ENCODE data around the gene CRIP1.

CRIP1 gene

DNA sequence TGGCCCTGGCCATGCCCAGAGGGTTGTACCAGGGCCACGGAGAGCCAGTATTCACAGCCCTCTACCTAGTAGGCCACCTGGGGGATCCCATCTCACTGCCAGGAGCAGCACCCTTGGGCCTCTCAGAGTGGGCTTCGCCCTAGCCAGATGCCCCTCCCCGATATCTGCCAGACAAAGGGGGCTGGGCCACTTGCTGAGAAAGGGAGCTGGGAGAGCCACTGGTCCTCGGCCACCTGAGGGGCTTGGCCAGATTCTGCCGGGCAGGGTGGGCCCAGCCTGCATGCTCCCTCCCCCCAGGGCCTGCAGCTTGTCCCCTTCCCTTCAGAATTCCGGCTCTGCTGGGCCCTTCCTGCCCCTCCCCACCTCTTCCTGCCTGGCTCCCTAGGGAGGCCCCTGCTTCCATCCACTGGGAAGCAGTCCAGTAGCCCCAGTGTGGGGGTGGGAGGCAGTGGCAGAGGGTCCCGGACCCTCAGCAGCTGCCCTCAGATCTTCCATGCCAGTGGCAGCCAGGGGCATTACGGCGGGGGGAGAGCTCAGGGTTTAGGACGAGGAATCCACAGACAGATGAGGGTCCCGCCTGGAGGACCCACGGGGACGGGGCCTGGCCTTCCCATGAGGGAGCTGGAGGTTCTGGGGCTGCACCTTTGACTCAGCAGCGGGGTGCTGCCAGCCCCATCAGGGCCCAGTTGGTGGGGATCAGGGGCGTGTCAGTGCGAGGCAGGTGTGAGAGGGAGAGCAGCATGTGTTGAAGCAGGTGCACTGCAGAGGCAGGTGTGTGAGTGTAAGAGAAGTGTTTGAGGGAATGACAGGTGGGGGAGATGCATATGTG lies 9.6 kb upstream of the CRIP1 start:
- DNase-seq, result no peak
- in situ Hi-C loops (cut with HindIII; ENCODE audit: low pct_ligation_motif_present, low pct_unique_long_range_greater_than_20kb, low sequenced_read_pairs), result no loop called here

DNA sequence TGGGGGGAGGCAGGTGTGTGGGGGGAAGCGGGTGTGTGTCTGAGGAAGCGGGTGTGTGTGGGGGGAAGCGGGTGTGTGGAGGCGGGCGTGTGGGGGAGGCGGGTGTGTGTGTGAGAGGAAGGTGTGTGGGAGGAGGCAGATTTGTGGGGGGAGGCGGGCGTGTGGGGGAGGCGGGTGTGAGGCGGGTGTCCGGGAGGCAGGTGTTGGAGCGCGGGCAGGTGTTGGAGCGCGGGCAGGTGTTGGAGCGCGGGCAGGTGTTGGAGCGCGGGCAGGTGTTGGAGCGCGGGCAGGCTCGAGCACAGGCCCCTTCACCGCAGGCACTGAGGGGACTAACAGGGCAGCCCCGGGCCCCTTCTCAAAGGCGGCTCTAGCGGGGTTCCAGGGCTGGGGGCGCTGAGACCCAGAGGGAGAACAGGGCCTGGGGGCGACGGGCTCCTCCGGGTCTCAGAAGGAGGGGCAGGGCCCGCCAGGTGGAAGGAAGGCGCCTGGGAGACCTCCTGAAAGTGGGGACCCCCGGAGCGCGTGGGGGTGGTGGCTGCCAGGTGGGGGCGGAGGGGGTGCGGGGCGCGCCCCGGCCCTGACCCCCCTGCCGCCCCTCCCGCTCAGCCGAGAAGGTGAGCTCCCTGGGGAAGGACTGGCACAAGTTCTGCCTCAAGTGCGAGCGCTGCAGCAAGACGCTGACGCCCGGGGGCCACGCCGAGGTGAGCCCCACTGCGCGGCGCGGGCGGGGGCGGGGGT lies 8.9 kb upstream of the CRIP1 start:
- in situ Hi-C loops (cut with HindIII; ENCODE audit: low pct_ligation_motif_present, low pct_unique_long_range_greater_than_20kb, low sequenced_read_pairs), result no loop called here
- DNase-seq, result no peak

DNA sequence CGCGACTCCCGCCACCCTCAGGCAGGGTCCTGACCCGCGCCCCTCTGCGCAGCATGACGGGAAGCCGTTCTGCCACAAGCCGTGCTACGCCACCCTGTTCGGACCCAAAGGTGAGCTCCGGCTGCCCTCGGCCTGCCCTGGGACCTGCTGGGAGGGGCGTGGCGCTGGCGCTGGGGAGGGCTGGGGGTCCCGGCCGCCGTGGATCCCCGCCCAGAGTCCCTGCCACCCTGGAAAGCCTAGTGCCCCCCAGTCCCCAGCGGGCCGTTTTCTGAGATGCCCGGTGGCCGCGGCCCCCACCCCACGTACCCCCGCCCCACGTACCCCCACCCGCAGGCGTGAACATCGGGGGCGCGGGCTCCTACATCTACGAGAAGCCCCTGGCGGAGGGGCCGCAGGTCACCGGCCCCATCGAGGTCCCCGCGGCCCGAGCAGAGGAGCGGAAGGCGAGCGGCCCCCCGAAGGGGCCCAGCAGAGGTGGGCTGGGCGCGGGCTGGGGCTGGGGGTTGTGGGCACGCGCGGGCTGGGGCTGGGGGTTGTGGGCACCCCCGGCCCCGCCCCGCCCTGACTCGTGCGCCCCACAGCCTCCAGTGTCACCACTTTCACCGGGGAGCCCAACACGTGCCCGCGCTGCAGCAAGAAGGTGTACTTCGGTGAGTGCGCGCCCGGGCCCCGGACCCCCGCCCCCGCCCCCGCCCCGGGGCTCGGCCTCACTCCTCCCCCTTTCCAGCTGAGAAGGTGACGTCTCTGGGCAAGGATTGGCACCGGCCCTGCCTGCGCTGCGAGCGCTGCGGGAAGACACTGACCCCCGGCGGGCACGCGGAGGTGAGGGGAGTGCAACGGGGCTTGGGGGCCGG lies 8.1 kb upstream of the CRIP1 start:
- no peak for DNase-seq
- in situ Hi-C loops (cut with HindIII; ENCODE audit: low pct_ligation_motif_present, low pct_unique_long_range_greater_than_20kb, low sequenced_read_pairs), result no loop called here

DNA sequence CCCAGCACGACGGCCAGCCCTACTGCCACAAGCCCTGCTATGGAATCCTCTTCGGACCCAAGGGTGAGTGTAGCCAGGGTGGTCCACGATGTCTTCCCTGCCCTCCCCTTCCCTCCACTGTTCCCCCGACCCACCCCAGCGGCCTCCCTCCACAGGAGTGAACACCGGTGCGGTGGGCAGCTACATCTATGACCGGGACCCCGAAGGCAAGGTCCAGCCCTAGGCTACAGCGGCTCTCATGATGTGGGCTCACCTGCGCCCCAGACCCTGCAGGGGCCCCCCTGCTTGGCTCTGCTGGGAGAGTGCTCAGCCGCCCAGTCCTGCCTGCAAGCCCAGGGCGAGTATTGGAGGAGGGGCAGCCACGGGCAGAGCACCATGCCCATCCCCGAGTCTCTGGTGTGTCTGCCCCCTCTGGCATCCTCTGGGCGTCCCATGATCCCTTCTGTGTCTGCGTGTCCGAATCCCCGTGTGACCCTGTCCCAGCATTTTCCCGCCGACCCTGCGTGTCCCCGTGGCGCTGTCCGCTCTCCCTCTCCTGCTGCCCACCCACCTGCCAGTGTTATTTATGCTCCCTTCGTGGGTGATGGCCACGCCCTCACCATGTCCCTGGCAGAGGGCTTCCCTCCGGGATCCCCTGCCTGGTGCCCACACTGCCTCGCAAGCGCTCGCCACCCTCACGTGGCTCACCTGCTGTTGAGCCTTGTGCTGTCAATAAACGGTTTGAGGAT lies 7.1 kb upstream of the CRIP1 start:
- no peak for DNase-seq

DNA sequence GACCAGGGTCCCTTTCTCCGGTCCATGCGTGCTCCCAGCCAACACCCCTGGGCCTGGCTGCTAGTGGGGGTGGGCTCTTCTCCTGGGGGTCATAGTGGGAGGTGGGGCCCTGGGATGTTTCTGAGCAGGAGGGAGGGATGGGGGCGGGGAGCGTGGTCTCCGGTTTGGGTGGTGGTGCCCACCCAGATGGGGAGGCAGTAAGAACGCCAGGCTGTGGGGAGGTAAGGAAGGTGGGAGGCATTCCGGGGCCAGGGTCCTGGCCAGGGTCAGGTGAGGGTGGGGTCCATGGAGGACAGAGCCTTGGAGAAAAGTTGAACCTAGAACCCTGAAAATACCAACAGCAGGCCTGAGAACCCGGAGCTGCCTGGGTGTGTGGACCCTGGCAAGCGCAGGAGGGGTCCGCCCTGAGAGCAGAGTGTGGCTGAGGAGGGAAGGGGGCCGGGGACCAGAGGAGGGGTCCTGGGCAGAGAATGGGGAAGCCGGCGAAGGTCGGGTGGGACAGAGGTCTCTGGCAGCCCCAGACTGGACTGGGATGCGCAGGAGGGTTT lies 6.4 kb upstream of the CRIP1 start:
- no peak for DNase-seq
- in situ Hi-C loops (cut with HindIII; ENCODE audit: low pct_ligation_motif_present, low pct_unique_long_range_greater_than_20kb, low sequenced_read_pairs), result no loop called here

More for the DNA sequence above, 7.1 kb upstream of the CRIP1 start:
- in situ Hi-C loops (cut with HindIII; ENCODE audit: low pct_ligation_motif_present, low pct_unique_long_range_greater_than_20kb, low sequenced_read_pairs), result no loop called here

DNA sequence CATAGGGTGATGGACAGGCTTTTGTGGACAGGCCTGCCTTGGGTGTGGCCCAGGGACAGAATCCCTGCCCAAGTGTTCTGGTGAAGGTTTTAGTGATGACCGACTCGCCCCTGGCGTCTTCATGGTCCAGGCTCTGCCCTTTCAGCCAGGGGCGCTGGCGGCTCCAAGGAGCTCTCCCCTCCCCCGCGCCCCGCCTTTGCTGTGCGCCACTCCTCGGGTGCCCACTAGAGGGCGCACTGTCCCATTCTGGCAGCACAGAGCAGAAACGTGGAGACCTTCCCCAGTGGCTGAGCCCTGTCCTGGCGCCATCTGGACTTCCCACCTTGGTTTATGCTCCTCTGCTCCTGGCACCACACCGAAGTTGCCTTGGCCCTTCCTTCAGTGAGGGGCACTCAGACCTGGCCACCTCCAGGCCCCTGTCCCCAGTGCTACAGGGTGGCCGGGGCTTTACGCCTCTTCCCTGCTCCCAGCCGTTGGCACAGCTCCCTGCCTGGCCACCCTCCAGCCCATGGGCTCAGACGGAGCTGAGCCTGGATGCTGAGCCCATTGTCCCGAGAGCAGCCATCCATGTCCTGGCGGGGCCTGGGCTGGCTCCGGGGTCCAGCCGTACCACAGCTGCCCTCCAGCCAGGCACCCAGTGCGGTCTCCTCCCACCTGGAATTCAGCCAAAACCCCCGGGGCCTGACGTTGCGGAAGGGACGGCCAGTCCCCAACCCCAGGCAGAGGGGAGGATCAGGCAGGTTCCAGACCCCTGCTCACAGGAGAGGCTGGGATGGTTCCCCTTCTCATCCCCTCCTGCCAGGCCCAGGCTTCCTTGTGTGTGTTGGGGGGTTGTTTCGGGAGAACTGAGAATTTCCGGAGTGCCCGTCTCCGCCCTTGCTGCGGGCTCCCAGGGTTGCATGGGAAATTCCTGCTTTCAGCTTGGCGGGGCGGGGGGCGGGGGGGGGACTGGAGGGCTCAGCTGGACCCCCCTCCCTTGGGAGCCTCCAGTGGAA lies 5.6 kb upstream of the CRIP1 start:
- DNase-seq, result peak; percentile 82
- in situ Hi-C loops (cut with HindIII; ENCODE audit: low pct_ligation_motif_present, low pct_unique_long_range_greater_than_20kb, low sequenced_read_pairs), result no loop called here

DNA sequence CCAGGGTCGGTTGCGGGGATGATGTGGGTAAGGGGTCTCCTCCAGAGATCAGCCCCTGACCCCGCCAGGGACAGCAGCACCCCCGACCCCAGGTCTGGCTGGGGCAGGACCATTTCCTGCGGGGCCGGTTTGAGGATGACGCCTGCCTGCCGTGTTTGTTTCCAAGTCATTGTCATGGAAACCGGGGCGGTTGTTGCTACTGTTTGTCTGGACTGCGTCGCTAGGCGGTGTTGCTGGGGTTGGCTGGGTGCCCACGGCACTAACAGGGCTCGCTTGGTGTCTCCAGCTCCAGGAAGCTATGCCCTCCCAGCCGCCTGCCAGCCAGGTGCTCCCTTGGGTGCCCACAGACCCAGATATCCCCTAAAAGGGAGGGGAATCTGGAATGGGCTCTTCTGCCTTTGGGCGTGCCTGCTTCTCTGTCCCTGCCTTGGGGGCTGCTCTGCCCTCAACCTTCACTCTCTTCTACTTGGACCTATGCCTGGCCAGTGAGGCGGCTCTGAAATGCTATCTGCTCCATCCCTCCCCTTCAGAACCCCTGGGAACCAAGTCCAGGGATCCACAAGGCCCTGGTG lies 4.7 kb upstream of the CRIP1 start:
- DNase-seq, result peak; percentile 94
- in situ Hi-C loops (cut with HindIII; ENCODE audit: low pct_ligation_motif_present, low pct_unique_long_range_greater_than_20kb, low sequenced_read_pairs), result no loop called here

DNA sequence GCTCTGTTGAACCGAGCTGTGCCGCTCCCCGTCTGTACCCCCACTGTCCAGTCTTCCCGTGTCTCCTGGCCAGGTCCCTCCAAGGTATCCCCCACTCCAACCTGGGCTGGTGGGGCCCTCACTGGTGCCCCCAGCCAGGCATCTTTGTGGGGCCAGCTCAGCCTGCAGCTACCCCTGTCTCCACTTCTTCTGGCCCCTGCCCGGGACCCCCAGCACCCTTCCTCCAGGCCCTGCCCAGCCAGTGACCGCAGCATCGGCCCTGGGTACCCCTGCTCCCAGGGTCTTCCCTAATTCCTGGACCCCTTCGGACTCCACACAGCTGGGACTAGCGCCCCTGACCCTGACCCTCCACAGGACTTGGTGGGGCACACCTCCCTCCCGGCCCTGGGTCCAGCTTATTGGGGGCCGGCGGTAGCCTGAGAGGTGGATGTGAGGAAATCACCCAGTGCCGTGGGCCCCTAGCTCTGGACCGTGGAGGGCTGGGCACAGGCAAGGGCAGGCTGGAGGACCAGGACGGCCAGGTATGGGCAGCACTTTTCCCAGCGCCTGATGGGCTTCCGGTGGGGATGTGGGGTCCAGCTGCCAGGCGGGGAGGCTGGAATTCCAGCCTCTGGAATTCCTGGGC lies 4.1 kb upstream of the CRIP1 start:
- in situ Hi-C loops (cut with HindIII; ENCODE audit: low pct_ligation_motif_present, low pct_unique_long_range_greater_than_20kb, low sequenced_read_pairs), result no loop called here

DNA sequence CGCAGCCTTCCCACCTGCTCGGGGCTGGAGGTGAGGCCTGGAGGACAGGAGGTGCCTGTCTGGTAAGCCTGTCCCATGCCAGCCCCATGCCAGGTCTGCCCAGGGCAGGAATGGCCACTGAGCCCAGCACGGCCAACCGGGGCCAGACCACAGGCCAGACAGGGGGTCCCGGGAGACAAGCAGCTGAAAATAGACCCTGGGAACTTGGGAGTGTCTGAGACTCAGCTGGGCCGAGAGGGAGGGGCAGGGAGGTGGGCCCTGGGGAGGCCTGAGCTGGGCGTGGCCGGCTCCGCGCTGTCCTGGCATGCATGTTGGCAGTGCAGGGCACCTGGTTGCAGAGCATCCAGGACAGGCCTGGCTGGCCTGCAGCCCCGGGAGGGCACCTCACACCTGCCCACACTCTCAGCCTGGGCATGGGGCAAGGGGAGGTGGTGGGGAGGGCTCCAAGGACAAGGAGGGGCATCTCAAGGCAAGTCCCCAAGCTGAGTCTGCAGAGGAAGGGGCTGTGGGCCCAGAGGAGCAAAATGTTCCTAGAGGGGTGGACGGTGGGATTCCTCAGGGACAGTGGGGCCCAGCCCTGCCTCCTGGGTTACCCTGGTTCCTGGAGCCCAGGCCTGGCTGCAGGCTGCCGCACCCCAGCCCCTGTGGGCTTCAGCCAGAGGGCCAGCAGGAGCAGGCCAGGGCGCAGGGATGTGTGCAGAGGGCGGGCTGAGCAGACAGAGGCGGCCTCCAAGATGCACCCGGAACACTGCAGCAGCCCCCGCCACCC lies 3.2 kb upstream of the CRIP1 start:
- no peak for DNase-seq
- in situ Hi-C loops (cut with HindIII; ENCODE audit: low pct_ligation_motif_present, low pct_unique_long_range_greater_than_20kb, low sequenced_read_pairs), result no loop called here

More for the DNA sequence above, 4.1 kb upstream of the CRIP1 start:
- DNase-seq, result no peak

DNA sequence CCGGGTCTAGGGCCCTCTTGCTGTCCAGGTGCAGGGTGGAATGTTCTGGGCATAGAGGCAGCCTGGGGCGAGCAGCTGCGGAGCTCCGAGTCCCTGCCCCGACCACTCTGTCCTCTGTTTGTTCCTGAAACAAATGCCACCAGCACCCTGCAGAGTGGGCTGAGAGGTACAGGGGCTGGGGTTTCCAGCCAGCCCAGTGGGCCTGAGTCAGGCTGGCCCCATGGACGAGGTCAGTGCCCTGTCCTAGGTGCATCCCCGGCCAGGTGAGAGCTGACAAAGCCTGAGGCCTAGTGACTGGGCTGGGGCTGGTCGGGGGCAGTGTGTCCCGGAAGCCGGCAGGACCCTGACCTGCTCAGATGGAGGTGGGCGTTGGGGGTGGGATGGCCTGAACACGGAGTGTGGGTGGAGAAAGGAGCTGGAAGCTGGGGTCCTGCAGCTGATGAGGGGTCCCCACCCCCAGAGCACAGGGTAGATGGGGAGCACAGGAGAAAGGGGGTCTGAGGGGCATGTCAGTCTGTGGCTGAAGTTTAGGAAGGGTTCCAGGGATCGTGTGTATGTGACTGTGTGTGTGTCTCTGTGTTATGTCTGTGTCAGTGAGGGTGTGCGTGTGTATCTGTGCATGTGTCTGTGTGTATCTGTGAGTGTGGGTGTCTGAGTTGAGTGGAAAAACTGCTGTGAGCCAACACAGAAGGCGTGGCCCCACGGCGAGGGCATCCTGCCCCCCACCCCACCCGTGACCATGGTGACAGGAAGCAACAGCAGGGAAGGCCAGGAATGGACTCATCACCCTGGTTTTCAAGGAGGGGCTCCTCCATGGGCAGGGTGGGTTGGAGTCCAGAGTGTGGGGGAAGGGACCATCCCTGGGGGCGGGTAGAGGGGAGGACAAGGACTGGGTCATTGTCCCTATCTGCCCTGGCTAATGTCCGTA lies 2.4 kb upstream of the CRIP1 start:
- in situ Hi-C loops (cut with HindIII; ENCODE audit: low pct_ligation_motif_present, low pct_unique_long_range_greater_than_20kb, low sequenced_read_pairs), result no loop called here
- no peak for DNase-seq

DNA sequence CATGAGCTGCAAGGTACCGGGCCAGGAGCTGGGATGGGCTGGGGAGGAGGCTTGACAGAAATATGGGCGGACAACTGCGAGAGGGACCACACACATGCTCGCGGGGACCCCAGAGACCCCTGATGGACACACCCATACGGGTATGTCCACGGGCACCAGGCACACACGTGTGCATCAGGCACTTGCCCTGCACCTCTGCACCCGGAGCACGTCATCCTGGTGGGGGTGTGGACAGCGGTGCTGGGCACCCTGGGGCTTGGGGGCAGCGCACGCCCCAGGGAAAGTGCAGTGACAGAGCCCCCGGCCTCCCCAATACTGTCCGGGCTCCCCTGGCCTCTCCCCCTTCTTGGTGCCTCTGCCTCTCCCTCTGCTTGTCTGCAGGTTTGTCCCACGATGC lies 1.7 kb upstream of the CRIP1 start:
- no peak for DNase-seq
- in situ Hi-C loops (cut with HindIII; ENCODE audit: low pct_ligation_motif_present, low pct_unique_long_range_greater_than_20kb, low sequenced_read_pairs), result no loop called here

DNA sequence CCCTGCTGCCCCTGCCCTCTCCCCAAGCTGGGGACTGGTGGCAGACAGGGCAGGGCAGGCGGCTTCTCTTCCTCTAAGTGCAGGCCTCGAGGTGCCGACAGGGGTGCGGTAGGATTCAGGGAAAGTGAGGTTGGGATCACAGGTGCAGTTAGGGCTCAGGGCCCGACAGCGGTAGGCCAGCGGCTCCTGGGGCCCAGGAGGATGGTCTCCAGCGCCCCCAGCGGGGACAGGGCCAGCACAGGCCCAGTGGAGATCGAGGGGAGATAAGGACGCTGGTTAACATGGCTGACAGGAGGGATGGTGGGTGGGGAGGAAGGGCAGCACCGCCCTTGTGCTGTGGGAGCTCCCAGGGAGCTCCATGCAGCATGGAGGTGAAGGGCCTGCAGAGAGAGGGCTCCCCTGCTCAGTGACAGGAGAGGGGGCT lies 935 bp upstream of the CRIP1 start:
- in situ Hi-C loops (cut with HindIII; ENCODE audit: low pct_ligation_motif_present, low pct_unique_long_range_greater_than_20kb, low sequenced_read_pairs), result no loop called here
- DNase-seq, result no peak

DNA sequence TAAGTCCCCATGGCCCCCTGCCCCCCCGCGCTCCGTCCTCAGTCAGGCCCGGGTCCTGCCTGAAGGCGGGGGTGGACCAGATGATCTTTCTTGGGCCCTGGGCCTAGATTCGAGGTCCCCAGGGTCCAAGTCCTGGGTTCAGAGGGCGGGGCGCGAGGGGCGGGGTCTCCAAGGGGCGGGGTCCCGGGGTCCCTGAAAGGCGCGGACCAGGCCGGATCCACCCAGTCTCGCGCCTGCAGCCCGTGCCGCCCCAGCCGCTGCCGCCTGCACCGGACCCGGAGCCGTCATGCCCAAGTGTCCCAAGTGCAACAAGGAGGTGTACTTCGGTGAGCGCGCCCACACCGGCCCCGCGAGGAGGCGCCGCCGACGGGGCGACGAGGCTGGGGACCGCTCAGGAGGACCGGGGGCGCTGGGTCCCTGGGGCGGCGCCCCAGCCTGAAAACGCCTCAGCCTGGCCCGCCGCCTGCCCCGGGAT lies 325 bp downstream of the CRIP1 start:
- DNase-seq, result peak; percentile 38
- in situ Hi-C loops (cut with HindIII; ENCODE audit: low pct_ligation_motif_present, low pct_unique_long_range_greater_than_20kb, low sequenced_read_pairs), result no loop called here

DNA sequence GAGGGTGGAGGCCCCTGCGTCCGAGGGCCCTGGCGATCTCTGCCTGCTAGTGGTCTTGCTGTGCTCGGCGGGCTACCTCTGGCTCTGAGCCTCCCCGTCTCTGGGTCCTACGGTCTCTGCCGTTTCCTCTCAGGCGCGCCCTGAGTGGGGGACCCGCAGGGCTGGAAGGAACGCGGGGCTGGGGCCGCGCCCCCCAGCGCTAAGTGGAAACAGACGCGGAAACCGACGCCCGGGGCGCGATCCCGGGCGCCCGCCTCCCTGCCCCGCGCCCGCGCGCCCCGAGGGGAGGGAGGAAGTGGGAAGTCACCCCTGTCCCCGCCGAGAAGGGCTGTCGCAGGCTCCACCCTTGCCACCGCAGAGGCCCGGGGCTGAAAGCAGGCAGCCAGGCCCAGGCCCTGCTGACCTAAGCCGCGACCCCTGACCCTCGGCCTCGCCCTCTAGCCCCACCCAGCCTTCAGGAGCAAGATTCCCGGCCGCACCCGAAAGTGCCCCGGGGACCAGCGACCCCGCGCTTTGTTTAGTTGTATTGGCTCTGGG lies 831 bp downstream of the CRIP1 start:
- DNase-seq, result no peak
- in situ Hi-C loops (cut with HindIII; ENCODE audit: low pct_ligation_motif_present, low pct_unique_long_range_greater_than_20kb, low sequenced_read_pairs), result no loop called here

Data from ACHN (cell line).